ENCODE results near the gene OSBPL8. TPM values are rescaled to one million over a fixed set of nuclear protein-coding genes. Genes with fewer than 3 reads are reported as not detected.

Gene OSBPL8
- total RNA-seq: 111 and 127 TPM in 2 replicates

GRCh38 chr12:76559400-76560085 is at the start of gene OSBPL8:
Gene OSBPL8, minus strand, starts transcription at chr12:76559771. Its CDS starts 72,220 bp downstream, at chr12:76487551.

GRCh38 chr12:76348079-76348901 is 211.3 kb downstream of the OSBPL8 start, which contains the start of gene BBS10:
Gene BBS10, minus strand, starts transcription at chr12:76348415. Its CDS starts 57 bp downstream, at chr12:76348358.

Other genes starting within 250 kb of the OSBPL8 start
- gene BBS10, start 211.4 kb downstream of the OSBPL8 start, total RNA-seq: 15.6 and 21.1 TPM in 2 replicates
- 89.4 and 114 TPM in 2 replicates for gene ZDHHC17, start 204.3 kb upstream of the OSBPL8 start, total RNA-seq